HEK293T (cell line): ENCODE results near the gene ARHGEF28.

Experiments
- BHLHE40 ChIP-seq: fragments of 450-650 bp; IDR thresholded peaks from 2 replicates; pipeline ENCODE4 v1.6.1; 2016; ENCODE audit warnings: mild to moderate bottlenecking, moderate library complexity, borderline replicate concordance
- FOXK2 ChIP-seq: fragments of 450-650 bp; IDR thresholded peaks from 2 replicates; pipeline ENCODE4 v1.6.1; 2016; ENCODE audit warnings: mild to moderate bottlenecking
- FOXM1 ChIP-seq: fragments of 450-650 bp; IDR thresholded peaks from 2 replicates; pipeline ENCODE4 v1.6.1; 2017; ENCODE audit warnings: mild to moderate bottlenecking, borderline replicate concordance
- HDGF ChIP-seq: fragments of 450-650 bp; IDR thresholded peaks from 2 replicates; pipeline ENCODE4 v1.6.1; 2017; ENCODE audit warnings: antibody characterized with exemption, borderline replicate concordance
- L3MBTL2 ChIP-seq: fragments of 450-650 bp; conservative IDR thresholded peaks from 2 replicates; pipeline ENCODE4 v1.6.1; 2016; ENCODE audit warnings: mild to moderate bottlenecking
- LEF1 ChIP-seq: fragments of 450-650 bp; IDR thresholded peaks from 2 replicates; pipeline ENCODE4 v1.6.1; 2017; ENCODE audit warnings: mild to moderate bottlenecking, borderline replicate concordance
- NFRKB ChIP-seq: fragments of 450-650 bp; IDR thresholded peaks from 2 replicates; pipeline ENCODE4 v1.6.1; 2016; ENCODE audit warnings: mild to moderate bottlenecking, moderate library complexity
- SP1 ChIP-seq: fragments of 450-650 bp; IDR thresholded peaks from 2 replicates; pipeline ENCODE4 v1.6.1; 2017
- TF ChIP-seq, protein P1 (sequence below): fragments of 450-650 bp; IDR thresholded peaks from 2 replicates; pipeline ENCODE4 v1.6.1; 2016

DNA sequence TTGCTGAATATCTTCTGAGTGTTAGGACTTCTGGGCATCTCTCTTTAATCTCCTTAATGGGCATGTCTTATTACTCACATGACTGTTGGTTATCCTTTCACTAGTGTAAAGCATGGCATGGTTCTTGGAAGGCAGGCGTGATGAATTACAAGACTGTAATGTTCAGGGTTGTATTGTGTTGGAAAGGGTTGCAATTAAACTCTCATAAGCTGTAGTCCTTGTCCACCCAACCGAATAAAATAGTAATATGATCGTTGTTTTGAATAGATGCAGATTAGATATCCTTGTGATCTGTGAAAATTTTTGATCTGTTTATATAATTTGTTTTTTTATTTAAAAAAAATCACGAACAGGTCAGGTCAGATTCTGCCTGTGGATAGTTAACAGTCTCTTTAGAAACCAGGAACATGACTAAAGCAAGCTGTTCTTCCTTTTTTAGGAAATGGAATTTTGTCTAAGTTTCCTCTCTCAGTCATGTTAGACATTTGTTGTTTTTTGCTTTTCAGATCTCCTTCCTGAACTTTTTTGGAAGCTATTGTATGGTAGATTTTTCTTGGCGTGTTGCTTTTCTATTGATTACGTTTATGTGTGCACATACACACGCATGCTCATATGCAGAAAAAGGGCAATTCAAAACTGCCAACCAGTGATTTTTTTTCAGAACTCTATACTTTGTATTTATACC, 121.8 kb downstream of the ARHGEF28 start:
- no peak for TF ChIP-seq SP1
- TF ChIP-seq L3MBTL2, result no peak
- TF ChIP-seq, protein P1, sequence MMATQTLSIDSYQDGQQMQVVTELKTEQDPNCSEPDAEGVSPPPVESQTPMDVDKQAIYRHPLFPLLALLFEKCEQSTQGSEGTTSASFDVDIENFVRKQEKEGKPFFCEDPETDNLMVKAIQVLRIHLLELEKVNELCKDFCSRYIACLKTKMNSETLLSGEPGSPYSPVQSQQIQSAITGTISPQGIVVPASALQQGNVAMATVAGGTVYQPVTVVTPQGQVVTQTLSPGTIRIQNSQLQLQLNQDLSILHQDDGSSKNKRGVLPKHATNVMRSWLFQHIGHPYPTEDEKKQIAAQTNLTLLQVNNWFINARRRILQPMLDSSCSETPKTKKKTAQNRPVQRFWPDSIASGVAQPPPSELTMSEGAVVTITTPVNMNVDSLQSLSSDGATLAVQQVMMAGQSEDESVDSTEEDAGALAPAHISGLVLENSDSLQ, result no peak
- no peak for TF ChIP-seq BHLHE40
- no peak for TF ChIP-seq FOXM1
- no peak for TF ChIP-seq LEF1
- no peak for TF ChIP-seq FOXK2
- no peak for TF ChIP-seq NFRKB
- TF ChIP-seq HDGF, result no peak
